Suprapubic skin (tissue), 4 donors: ENCODE data around the gene CELSR2.

Experiments
- CTCF ChIP-seq, 2 donors: fragments of 200-600 bp in 1 of 2; fragments of 450-650 bp in 1 of 2; sonication (generic) in 1 of 2; IDR thresholded peaks; one replicate each; pipeline ENCODE4 v1.5.1; 2016 to 2019; ENCODE audit warnings: antibody characterized with exemption in 2 of 2, mild to moderate bottlenecking in 1 of 2, moderate library complexity in 1 of 2
- EP300 ChIP-seq: sonication (generic); formaldehyde crosslinking; IDR thresholded peaks from one replicate; pipeline ENCODE4 v1.6.1; 2017; ENCODE audit warnings: antibody characterized with exemption
- POLR2A ChIP-seq, 2 donors: fragments of 450-650 bp; IDR thresholded peaks; one replicate each; pipeline ENCODE4 v1.6.1; 2017; ENCODE audit warnings: antibody characterized with exemption in 2 of 2, mild to moderate bottlenecking in 2 of 2, moderate library complexity in 2 of 2
- POLR2AphosphoS5 ChIP-seq, 3 donors: sonication (generic); formaldehyde crosslinking; IDR thresholded peaks; one replicate each; pipeline ENCODE4 v1.6.1; 2017; ENCODE audit warnings: antibody characterized with exemption in 3 of 3

- TF ChIP-seq CTCF (IDR thresholded peaks at IDR 0.05) = no peak
- TF ChIP-seq POLR2A (IDR thresholded peaks at IDR 0.05) = no peak
- TF ChIP-seq POLR2AphosphoS5 (IDR thresholded peaks at IDR 0.05) = no peak
- no peak for TF ChIP-seq EP300
These were observed 43.7 kb downstream of the CELSR2 start for GRCh38 chr1:109293026-109293425.
